ENCODE data around the gene CCDC159.
"Not testable (repeated sequence)": the region's sequence is repeated elsewhere in the genome, so short reads cannot be mapped to it uniquely, and the experiment has no call there.

Gene CCDC159

GRCh38 chr19:11378319-11379189, 32.2 kb downstream of the CCDC159 start:
- TF ChIP-seq CTCF (IDR thresholded peaks at IDR 0.05; ENCODE audit: insufficient read depth, low read length, poor library complexity, severe bottlenecking) (peak; percentile 45), EZH2phosphoT487 (conservative IDR thresholded peaks at IDR 0.05; ENCODE audit: low read length) (no peak)
- Histone ChIP-seq H3K9me3 (ENCODE audit: insufficient read depth, low read length) (no peaks in the 10 kb centered on the region), H3K9ac (ENCODE audit: low read length) (no peak overlapping the region), H2AFZ (ENCODE audit: low read depth, low read length, severe bottlenecking) (no peak overlapping the region), H3K79me2 (ENCODE audit: insufficient read depth, low read length) (peaks cover 9% of the 10 kb centered on the region; the same call in 1 of the 2 replicates), H4K20me1 (ENCODE audit: low read depth, low read length) (no peaks in the 10 kb centered on the region), H3K27ac (ENCODE audit: low read depth, low read length) (peak overlapping the region; percentile 19; the same call in 1 of the 2 replicates), H3K9me2 (replicated peaks; ENCODE audit: insufficient read depth, low read length) (no peaks in the 10 kb centered on the region), H3K4me2 (ENCODE audit: low read depth, low read length, poor library complexity, severe bottlenecking) (no peak overlapping the region), H3K36me3 (ENCODE audit: low read length) (no peaks in the 10 kb centered on the region), H3F3A (ENCODE audit: insufficient read depth) (peaks cover 26% of the 10 kb centered on the region), H3K27me3 (ENCODE audit: low read length) (no peaks in the 10 kb centered on the region), H3K4me3 (ENCODE audit: insufficient read depth, low read length, poor library complexity, severe bottlenecking) (no peak overlapping the region)

- not testable (repeated sequence) for H3K27me3 ChIP-seq (ENCODE audit: low read length); H3K27ac ChIP-seq (ENCODE audit: low read depth, low read length); H3K4me3 ChIP-seq (ENCODE audit: insufficient read depth, low read length, poor library complexity, severe bottlenecking); H3K9ac ChIP-seq (ENCODE audit: low read length); H3K79me2 ChIP-seq (ENCODE audit: insufficient read depth, low read length); H3K4me2 ChIP-seq (ENCODE audit: low read depth, low read length, poor library complexity, severe bottlenecking); H3K9me2 ChIP-seq (replicated peaks; ENCODE audit: insufficient read depth, low read length); H2AFZ ChIP-seq (ENCODE audit: low read depth, low read length, severe bottlenecking); H3K36me3 ChIP-seq (ENCODE audit: low read length); H4K20me1 ChIP-seq (ENCODE audit: low read depth, low read length); H3K9me3 ChIP-seq (ENCODE audit: insufficient read depth, low read length)
- H3F3A ChIP-seq (ENCODE audit: insufficient read depth) = peaks cover 26% of the 10 kb centered on the region
Observed at GRCh38 chr19:11379269-11379845, 33.0 kb downstream of the CCDC159 start.

- no peaks in the 10 kb centered on the region for H3K27me3 ChIP-seq (ENCODE audit: low read length)
- H3K36me3 ChIP-seq (ENCODE audit: low read length) = no peaks in the 10 kb centered on the region
- peak overlapping the region; percentile 91 for H3K27ac ChIP-seq (ENCODE audit: low read depth, low read length)
- no peaks in the 10 kb centered on the region for H3K9me3 ChIP-seq (ENCODE audit: insufficient read depth, low read length)
- H4K20me1 ChIP-seq (ENCODE audit: low read depth, low read length) = no peaks in the 10 kb centered on the region
- H3F3A ChIP-seq (ENCODE audit: insufficient read depth) = peaks cover 26% of the 10 kb centered on the region
- H3K9ac ChIP-seq (ENCODE audit: low read length) = peak overlapping the region; percentile 81
- no peak overlapping the region for H2AFZ ChIP-seq (ENCODE audit: low read depth, low read length, severe bottlenecking)
- H3K4me3 ChIP-seq (ENCODE audit: insufficient read depth, low read length, poor library complexity, severe bottlenecking) = peak overlapping the region; percentile 74
- no peaks in the 10 kb centered on the region for H3K9me2 ChIP-seq (replicated peaks; ENCODE audit: insufficient read depth, low read length)
- peak overlapping the region; percentile 87 for H3K4me2 ChIP-seq (ENCODE audit: low read depth, low read length, poor library complexity, severe bottlenecking)
- TF ChIP-seq CTCF (IDR thresholded peaks at IDR 0.05; ENCODE audit: insufficient read depth, low read length, poor library complexity, severe bottlenecking) = no peak
- TF ChIP-seq EZH2phosphoT487 (conservative IDR thresholded peaks at IDR 0.05; ENCODE audit: low read length) = no peak
- peaks cover 9% of the 10 kb centered on the region; the same call in 1 of the 2 replicates for H3K79me2 ChIP-seq (ENCODE audit: insufficient read depth, low read length)
Observed at GRCh38 chr19:11379857-11380350, 33.6 kb downstream of the CCDC159 start.

Data from SU-DHL-6 (cell line).